Measurements from ENCODE around the gene PTDSS2.
A peak's percentile ranks its signal among the peaks of the same experiment; 100 is the strongest.

PTDSS2 gene

GRCh38 chr11:447923-448731 lies 2.0 kb upstream of the PTDSS2 start:
- DNase-seq (ENCODE audit: low spot score), result peak; percentile 93

- DNase-seq (ENCODE audit: low spot score), result peak; percentile 66
Observed at GRCh38 chr11:450809-451451, 851 bp downstream of the PTDSS2 start.

GRCh38 chr11:451738-452137 lies 1.7 kb downstream of the PTDSS2 start:
- DNase-seq (ENCODE audit: low spot score), result no peak

GRCh38 chr11:452203-452744 lies 2.2 kb downstream of the PTDSS2 start:
- DNase-seq (ENCODE audit: low spot score), result no peak

- DNase-seq (ENCODE audit: low spot score), result no peak
Observed at GRCh38 chr11:452916-453527, 2.9 kb downstream of the PTDSS2 start.

GRCh38 chr11:453564-453963 lies 3.5 kb downstream of the PTDSS2 start:
- no peak for DNase-seq (ENCODE audit: low spot score)

GRCh38 chr11:454043-454442 lies 4.0 kb downstream of the PTDSS2 start:
- no peak for DNase-seq (ENCODE audit: low spot score)

- no peak for DNase-seq (ENCODE audit: low spot score)
Observed at GRCh38 chr11:454801-455565, 4.9 kb downstream of the PTDSS2 start.

GRCh38 chr11:455566-456147 lies 5.6 kb downstream of the PTDSS2 start:
- no peak for DNase-seq (ENCODE audit: low spot score)

GRCh38 chr11:456533-456932 lies 6.5 kb downstream of the PTDSS2 start:
- DNase-seq (ENCODE audit: low spot score), result no peak

- DNase-seq (ENCODE audit: low spot score), result no peak
Observed at GRCh38 chr11:457111-457760, 7.2 kb downstream of the PTDSS2 start.

- no peak for DNase-seq (ENCODE audit: low spot score)
Observed at GRCh38 chr11:459511-460220, 9.6 kb downstream of the PTDSS2 start.

GRCh38 chr11:460331-461199 lies 10.5 kb downstream of the PTDSS2 start:
- DNase-seq (ENCODE audit: low spot score), result no peak

- no peak for DNase-seq (ENCODE audit: low spot score)
Observed at GRCh38 chr11:461626-462025, 11.5 kb downstream of the PTDSS2 start.

GRCh38 chr11:462107-462890 lies 12.2 kb downstream of the PTDSS2 start:
- DNase-seq (ENCODE audit: low spot score), result no peak

- DNase-seq (ENCODE audit: low spot score), result no peak
Observed at GRCh38 chr11:464316-464715, 14.2 kb downstream of the PTDSS2 start.

GRCh38 chr11:465896-466530 lies 15.9 kb downstream of the PTDSS2 start:
- DNase-seq (ENCODE audit: low spot score), result no peak

GRCh38 chr11:468036-468435 lies 18.0 kb downstream of the PTDSS2 start:
- DNase-seq (ENCODE audit: low spot score), result no peak
